Measurements from ENCODE around the gene SAFB2.

DNA sequence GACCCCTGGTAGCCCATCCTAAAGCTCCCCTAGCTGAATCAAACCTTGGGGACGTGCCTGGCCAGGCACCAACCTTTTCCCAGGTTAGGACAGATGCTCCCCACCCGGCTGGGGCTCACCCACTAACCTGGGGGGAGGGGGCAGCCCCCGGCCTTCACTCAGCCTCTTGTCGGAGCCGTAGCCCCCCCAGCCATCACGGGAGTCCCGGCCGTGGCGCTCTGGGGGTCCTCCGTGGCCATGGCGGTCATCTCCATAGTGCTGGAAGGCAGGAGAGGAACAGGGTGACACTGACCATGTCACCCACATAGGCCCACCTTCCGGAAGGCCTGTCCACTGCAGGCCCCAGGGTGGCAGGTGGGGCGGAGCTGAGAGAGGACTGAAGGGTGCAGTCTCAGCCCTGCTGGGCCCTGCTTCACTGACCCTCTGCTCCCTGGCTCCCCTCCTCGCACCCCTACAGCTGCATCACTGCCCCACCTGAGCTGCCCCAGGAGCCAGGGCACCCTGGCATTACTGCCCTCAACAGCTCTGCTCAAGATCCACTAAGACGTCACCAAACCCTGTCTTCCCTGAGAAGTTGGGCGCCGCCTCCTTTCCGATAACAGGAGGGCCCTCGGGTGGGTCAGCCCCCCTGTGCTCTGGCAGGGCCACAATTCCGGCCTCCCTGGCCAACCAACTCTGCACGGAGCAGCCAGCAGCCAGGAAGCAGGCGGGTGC is 32.3 kb downstream of the SAFB2 start:
- TF ChIP-seq FOXJ3 (CRISPR knock-in tag; IDR thresholded peaks at IDR 0.05) (no peak), EZH2phosphoT487 (IDR thresholded peaks at IDR 0.05; ENCODE audit: borderline replicate concordance, low read depth) (no peak), RAD21 (IDR thresholded peaks at IDR 0.05; ENCODE audit: low read length) (no peak), SMC3 (IDR thresholded peaks at IDR 0.05; ENCODE audit: low read depth, low read length) (no peak)
